ENCODE data around the gene SDR39U1. TPM values are rescaled to one million over a fixed set of nuclear protein-coding genes. Genes with fewer than 3 reads are reported as not detected.

The SDR39U1 gene
- total and polyA plus RNA-seq, 8 donors = 10.8 to 71.2 (median 42.1) TPM

DNA sequence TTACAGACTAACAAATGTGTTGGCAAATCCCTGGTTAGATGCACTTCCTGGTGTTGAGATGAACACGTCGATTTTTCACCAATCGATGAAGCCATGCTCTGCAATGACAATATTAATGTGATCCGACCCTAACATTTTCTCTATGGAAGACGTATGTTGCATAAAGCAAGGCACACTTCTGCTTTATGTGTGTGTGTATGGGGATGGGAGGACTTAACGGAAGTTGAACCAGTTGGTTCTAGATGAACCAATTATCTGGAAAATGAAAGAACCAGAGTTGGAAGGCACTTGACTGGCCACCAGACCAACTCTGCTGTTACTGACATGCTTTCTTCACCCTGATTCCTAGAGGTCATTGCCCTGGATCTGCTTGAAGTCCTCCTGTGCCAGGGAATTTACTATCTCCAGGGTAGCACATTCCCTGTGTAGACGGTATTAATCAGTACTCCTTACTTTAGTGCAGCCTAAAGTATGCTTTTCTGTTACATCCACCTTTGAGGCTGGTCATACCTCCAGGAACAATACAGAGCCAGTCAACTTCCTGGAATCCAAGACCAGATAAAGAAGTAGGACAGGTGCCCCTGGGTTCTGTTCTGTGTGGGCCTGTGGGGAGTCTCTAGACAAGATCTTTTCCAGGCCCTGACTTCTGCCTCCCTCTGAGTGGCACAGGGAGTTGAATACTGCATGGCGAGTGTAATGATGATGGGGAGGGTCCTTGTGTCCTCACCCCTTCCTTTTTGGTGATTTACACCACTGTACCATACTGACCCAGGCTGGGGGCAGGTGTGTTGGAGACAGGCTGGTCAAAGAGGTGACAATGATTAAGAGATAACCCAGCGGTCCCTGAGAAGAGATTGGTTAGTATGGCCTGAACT, 4.1 kb downstream of the SDR39U1 start:
- H3K36me3 ChIP-seq = peaks cover 29 to 78% (median 71%) of the 10 kb centered on the region in 4 donors
- H3K4me1 ChIP-seq = peaks cover 30 to 84% (median 65%) of the 10 kb centered on the region in 4 donors
- no peaks in the 10 kb centered on the region for H3K27me3 ChIP-seq
- peak overlapping the region in 2 of 5 donors; percentile 45 to 72 for H3K27ac ChIP-seq
- 53 to 69% (median 59%) methylated on average over 8 to 9 of the region's 9 CpGs for WGBS, 5 donors
- TF ChIP-seq POLR2AphosphoS5 (IDR thresholded peaks at IDR 0.05) = no peak
- no peak for TF ChIP-seq EP300 (IDR thresholded peaks at IDR 0.05)
- no peak for TF ChIP-seq POLR2A (IDR thresholded peaks at IDR 0.05)
- TF ChIP-seq, protein P1, sequence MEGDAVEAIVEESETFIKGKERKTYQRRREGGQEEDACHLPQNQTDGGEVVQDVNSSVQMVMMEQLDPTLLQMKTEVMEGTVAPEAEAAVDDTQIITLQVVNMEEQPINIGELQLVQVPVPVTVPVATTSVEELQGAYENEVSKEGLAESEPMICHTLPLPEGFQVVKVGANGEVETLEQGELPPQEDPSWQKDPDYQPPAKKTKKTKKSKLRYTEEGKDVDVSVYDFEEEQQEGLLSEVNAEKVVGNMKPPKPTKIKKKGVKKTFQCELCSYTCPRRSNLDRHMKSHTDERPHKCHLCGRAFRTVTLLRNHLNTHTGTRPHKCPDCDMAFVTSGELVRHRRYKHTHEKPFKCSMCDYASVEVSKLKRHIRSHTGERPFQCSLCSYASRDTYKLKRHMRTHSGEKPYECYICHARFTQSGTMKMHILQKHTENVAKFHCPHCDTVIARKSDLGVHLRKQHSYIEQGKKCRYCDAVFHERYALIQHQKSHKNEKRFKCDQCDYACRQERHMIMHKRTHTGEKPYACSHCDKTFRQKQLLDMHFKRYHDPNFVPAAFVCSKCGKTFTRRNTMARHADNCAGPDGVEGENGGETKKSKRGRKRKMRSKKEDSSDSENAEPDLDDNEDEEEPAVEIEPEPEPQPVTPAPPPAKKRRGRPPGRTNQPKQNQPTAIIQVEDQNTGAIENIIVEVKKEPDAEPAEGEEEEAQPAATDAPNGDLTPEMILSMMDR (IDR thresholded peaks at IDR 0.05) = no peak
- DNase-seq = no peak
- no peak overlapping the region for H3K4me3 ChIP-seq
- H3K9me3 ChIP-seq = no peaks in the 10 kb centered on the region
- intact Hi-C loops (cut with DNase I; ENCODE audit: low total_unique reads) = no loop called here

DNA sequence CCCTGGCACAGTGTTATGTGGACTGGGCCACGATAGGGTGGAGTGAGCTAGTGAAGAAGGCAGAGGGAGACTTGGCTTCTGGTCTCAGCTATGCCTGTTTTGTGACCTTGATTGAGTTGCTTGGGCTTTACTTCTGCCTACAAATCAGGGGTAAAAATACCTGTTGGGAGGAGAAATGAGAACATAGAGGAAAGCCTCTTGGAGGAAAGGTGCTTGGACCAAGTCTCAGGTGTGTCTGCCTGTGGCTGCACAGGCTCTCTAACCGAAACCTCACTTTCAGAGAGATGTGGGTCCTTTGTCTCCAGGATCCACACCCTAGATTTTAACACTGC, 4.9 kb downstream of the SDR39U1 start:
- no peak overlapping the region for H3K4me3 ChIP-seq
- H3K4me1 ChIP-seq = peaks cover 32 to 89% (median 69%) of the 10 kb centered on the region in 4 donors
- H3K36me3 ChIP-seq = peaks cover 36 to 85% (median 79%) of the 10 kb centered on the region in 4 donors
- no peaks in the 10 kb centered on the region for H3K27me3 ChIP-seq
- DNase-seq = no peak
- intact Hi-C loops (cut with DNase I; ENCODE audit: low total_unique reads) = no loop called here
- TF ChIP-seq POLR2AphosphoS5 (IDR thresholded peaks at IDR 0.05) (no peak), EP300 (IDR thresholded peaks at IDR 0.05) (no peak), POLR2A (IDR thresholded peaks at IDR 0.05) (no peak)
- TF ChIP-seq, protein P1 (IDR thresholded peaks at IDR 0.05) = no peak
- WGBS, 5 donors = 58 to 78% (median 69%) methylated on average over 2 of the region's 2 CpGs
- H3K27ac ChIP-seq = peak overlapping the region in 3 of 5 donors; percentile 52 to 72 (median 67)
- H3K9me3 ChIP-seq = no peaks in the 10 kb centered on the region

DNA sequence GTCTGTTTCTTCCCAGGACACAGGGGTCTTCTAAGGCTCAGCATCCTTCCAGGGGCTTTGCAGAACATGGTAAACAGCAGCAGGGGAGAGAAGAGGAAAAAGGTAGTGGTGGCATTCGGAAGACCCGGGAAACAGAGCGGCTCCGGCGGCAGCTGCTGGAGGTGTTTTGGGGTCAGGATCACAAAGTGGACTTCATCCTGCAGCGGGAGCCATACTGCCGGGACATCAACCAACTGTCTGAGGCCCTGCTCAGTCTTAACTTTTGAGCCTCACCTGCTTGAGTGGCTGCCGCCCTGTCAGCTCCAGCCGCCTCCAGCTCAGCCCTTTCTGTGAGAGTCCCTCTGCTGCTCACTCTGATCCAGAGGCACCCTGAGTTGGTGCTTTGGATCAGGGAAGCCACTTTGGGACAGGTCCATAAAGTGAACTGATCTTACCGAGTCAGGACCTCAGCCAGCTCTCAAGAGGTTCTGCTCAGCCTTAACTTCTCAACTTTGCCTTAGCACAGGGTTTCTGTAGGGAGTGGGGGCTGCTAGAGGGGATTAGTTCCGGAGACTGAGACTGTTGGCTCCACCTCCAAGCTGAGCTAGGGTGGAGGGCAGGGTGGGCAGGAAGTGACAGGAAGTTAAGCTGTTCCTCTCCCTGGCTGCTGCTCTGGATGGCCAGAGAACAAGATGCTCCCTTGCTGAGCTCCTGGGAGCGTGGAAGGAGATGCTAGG, 5.4 kb downstream of the SDR39U1 start:
- H3K36me3 ChIP-seq = peaks cover 41 to 90% (median 84%) of the 10 kb centered on the region in 4 donors
- peak overlapping the region in 1 of 4 donors; percentile 12 for H3K4me3 ChIP-seq
- H3K27ac ChIP-seq = peak overlapping the region in 4 of 5 donors; percentile 27 to 72 (median 60)
- 66 to 81% (median 74%) methylated on average over 12 of the region's 12 CpGs for WGBS, 5 donors
- H3K9me3 ChIP-seq = no peaks in the 10 kb centered on the region
- TF ChIP-seq, protein P1 (IDR thresholded peaks at IDR 0.05) = no peak
- TF ChIP-seq POLR2AphosphoS5 (IDR thresholded peaks at IDR 0.05) (no peak), EP300 (IDR thresholded peaks at IDR 0.05) (no peak), POLR2A (IDR thresholded peaks at IDR 0.05) (no peak)
- peak in 1 of 2 donors; percentile 47 for DNase-seq
- peaks cover 37 to 93% (median 74%) of the 10 kb centered on the region in 4 donors for H3K4me1 ChIP-seq
- H3K27me3 ChIP-seq = no peaks in the 10 kb centered on the region
- intact Hi-C loops (cut with DNase I; ENCODE audit: low total_unique reads) = no loop called here

DNA sequence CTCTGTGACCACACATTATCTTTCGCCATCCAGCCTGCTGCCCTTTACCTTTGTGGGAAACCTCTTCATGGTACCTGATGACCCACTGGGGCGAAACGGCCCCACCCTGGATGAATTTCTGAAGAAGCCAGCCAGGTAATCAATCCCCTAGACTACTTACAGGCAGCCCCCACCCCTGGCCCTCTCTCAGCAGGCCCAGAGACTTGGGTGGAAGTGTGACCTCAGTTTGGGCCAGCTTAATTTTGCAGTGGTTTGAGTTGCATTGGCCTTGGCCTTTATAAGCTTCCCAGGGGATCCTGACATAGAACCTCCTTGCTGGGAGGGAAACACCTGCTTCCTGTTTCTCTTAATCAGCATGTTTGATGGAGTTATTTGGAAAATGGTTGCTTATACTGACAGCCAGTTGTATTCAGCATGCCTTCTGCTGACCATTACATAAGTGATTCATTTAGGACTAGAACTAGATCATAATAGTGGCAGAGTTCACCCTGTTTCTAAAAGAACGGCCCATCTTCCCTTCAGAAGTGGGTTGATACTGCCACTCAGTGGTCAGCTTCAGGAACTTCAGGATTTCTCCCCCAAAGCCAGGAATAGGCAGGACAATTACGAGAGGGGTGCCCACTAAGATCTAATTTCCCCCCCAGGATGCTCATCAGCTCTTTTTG, 6.1 kb downstream of the SDR39U1 start:
- Histone ChIP-seq H3K4me1 (peaks cover 39 to 93% (median 74%) of the 10 kb centered on the region in 4 donors), H3K4me3 (no peak overlapping the region), H3K9me3 (no peaks in the 10 kb centered on the region), H3K27me3 (no peaks in the 10 kb centered on the region), H3K36me3 (peaks cover 46 to 97% (median 89%) of the 10 kb centered on the region in 4 donors), H3K27ac (peak overlapping the region in 4 of 5 donors; percentile 27 to 72 (median 60))
- intact Hi-C loops (cut with DNase I; ENCODE audit: low total_unique reads) = no loop called here
- DNase-seq = peak in 1 of 2 donors; percentile 89
- TF ChIP-seq EP300 (IDR thresholded peaks at IDR 0.05) (no peak), POLR2AphosphoS5 (IDR thresholded peaks at IDR 0.05) (peak in 2 of 3 donors; percentile 46 to 73), POLR2A (IDR thresholded peaks at IDR 0.05) (no peak)
- TF ChIP-seq, protein P1 (IDR thresholded peaks at IDR 0.05) = peak in 5 of 7 experiments; percentile 56 to 87 (median 70)
- 38 to 51% (median 49%) methylated on average over 5 of the region's 5 CpGs for WGBS, 5 donors
